ENCODE results near the gene RNF144A.

The RNF144A gene

DNA sequence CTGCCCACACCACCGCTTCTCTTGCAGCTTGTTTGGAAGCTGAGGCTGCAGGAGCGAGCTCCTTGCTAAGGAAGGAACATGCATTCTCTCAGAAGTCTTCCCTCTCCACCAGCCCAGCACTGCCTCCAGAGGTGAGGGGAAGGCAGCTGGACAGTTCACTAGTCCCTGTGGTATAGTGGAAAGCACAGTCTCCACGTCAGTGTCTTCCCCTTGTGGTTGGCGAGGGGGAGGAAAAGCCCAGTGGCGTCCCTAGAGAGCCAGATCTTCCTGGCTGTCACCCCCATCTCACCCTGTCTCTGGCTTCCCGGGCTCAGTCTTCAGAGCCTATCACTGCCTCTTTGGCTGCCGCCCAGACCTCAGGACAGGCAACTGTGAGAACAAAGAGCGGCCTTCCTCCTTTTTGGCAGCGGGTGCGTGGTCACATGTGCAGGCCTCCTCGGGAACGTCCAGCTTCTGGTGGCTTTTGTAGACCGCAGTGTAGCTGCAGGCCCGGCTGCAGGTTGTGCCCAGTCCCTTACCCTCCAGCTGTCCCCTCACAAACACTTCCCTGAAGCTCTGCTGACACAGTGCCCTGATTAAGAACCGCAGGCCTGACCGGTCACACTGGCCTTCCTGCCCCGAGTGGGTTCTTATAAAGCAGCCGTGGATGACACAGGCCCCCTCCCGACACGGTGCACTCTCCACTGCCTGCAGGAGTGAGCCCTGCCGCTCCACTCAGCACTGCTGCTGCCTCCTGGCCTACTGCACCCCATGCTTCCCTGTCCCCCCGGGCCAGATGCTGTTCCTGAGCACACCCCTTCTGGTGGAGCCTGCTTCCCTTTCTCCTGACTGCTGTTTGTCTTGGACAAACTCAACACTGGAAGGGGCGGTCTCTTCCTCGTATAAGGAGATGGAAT lies 90.9 kb downstream of the RNF144A start:
- DNase-seq (ENCODE audit: low spot score): no peak

DNA sequence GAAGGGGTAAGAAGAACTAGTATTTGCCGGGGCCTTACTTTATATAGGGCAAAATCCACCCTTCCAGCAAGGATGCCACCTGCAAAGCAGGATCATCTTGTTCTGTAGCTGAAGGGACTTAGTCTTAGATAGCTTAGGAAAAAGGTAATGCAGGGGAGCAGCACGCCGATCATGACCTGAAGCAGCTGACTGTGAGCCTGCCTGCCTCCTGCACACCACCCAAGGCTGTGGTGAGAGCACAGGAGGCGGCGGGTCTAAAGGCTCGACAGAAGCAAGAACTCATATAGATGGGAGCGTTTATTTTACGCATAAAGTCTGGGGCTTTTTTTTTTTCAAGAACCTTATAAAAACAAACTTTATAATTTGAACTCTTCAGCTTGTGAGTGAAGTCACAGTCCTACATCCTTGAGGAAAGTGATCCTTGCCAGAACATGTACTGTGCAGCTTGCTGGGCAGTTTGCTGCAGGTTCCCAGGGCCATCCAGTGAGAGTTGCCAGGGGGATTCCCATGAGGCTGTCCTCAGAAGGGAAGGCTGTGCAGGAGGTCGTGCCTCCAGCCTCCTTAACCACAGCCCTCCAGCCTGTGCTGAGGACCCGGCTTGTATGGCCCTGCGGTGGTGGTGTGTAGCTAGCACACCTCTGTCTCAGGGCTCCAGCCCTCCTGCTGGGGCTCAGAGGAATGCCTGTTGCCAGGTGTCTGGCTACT lies 92.1 kb downstream of the RNF144A start:
- DNase-seq (ENCODE audit: low spot score): no peak

DNA sequence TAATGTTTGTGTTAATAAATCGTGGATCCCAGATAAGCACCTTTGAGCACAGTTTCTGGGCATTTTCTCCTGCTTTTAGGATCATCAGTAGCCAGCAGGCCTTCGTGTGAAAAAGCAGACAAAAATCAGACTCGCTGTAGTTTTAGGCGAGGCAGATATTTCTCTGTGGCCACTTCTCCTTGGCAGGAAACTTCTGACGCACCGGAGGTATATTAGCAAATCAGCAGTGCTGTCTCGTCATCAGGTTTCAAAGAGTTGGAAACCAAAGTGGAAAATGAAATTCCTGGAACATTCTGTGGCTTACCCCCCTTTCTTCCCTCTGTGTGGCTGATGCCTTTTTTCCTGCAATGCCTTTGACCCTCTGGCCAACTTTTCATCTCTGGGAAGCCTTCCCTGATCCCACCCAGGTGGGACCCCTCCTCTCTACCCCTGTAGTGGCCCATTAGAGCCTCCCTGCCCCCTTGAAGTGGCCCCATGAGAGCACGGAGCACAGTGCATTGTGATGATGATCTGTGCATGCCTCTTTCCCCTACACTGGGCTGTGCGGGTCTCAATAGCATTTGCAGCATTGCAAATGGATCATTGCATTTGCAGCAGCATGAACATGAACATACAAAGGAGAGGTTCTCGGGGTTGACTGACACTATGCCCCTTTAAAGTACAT lies 93.3 kb downstream of the RNF144A start:
- no peak for DNase-seq (ENCODE audit: low spot score)

DNA sequence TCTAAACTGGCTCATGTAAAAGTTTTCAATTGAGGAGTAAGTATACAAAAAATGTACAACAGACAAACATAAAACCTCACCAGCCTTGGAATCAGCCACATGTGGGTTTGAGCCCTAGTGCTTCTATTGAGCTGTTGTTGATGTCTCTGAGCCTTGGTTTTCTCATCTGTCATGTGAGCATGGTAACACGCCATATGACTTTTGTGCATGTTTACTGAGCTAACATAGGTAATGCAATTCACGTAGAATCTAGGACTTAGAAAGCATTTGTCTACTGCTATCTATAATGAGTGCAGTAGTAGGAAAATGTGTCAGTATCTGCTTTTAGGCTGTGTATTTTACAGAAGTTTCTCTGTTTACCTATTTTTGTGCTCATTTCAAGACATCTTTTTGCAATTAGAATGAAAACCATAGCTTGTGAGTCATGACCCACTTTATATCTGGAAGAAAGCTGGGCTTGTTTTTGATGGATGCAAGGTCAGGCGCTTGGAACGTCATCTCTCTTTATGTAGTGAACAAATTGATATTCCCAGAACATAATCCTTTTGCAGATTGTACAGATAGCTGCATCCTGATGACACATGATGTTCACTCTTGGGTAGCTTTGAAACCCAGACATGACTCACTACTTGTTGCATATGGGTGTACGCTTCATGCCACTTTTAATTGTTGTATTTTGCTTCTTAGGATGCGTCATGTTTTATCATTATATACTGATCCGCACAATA lies 94.3 kb downstream of the RNF144A start:
- DNase-seq (ENCODE audit: low spot score): no peak

DNA sequence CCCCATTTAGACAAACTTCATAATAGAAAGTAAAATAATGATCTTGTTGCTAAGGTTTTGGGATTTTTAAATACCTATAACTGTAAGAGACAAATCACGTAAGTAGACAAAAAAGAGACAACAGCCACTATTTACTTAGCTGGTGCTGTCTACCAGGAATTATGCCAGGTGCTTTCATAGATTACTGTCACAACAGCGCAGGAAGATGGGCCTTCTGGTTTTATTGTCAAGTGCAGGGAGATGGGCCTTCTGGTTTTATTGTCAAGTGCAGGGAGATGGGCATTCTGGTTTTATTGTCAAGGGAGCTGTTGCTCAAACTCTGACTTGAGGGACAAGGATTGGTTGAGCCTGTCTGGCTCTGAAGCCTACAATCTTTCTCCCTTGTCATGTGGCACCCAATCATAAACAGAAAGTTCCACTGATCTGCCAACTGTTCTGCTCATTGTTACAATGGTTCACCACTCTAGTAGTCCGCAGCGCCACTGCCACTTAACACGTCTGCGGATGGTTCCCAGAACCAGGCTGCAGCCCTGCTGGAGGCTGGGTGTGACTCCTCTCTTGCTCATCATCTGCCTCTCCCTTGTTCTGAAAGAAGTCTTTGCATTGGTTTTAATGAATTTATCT lies 95.0 kb downstream of the RNF144A start:
- no peak for DNase-seq (ENCODE audit: low spot score)

DNA sequence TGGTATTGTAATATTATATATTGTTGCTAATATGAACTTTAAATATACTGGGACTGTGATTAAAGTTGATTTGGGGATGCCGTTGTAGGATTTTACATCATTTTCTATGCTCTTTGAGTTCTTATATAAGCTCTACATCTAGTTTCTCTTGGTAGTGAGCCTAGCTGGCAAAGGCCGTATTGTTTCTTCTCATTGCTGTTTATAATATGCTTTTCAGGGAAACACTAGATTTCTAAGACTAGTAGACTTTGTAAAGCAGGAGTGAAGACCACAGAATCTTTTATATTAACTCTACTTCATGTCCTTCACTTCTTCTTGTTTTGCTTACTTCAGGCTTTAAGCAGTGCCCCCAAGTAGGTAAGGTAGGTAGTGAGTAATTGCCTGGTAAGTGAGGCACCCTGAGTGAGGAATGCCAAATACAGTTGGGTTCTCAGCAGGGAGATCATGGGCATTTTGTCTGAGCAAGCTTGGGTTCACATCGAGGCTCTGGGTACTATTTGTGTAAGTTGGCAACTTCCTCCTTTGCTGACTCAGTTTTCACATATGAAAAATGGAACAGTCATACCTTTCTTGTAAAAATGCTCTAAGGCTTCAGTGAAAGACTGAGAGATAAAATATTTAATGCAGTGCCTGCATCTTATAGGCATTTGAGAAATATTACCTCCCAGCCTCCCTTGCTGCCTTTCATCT lies 96.4 kb downstream of the RNF144A start:
- no peak for DNase-seq (ENCODE audit: low spot score)

DNA sequence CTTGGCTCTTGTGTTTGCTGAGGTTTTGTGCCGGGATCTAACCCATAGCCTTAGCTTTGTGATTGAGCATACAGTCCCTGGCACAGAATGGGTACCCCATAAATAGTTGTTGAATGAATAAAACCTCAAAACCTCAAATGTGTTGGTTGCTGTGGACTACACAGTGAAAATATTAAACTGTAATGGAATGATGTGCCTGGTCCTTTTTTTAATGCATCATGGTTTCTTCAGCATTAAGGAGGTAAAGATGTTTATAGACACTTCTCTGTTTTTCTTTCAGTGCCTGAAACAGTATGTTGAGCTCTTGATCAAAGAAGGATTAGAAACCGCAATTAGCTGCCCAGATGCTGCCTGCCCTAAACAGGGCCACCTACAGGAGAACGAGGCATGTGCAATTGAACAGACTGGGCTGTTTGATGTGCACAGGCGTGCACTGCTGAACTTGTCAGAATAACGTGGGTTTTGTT lies 97.0 kb downstream of the RNF144A start:
- DNase-seq (ENCODE audit: low spot score): peak; percentile 34

DNA sequence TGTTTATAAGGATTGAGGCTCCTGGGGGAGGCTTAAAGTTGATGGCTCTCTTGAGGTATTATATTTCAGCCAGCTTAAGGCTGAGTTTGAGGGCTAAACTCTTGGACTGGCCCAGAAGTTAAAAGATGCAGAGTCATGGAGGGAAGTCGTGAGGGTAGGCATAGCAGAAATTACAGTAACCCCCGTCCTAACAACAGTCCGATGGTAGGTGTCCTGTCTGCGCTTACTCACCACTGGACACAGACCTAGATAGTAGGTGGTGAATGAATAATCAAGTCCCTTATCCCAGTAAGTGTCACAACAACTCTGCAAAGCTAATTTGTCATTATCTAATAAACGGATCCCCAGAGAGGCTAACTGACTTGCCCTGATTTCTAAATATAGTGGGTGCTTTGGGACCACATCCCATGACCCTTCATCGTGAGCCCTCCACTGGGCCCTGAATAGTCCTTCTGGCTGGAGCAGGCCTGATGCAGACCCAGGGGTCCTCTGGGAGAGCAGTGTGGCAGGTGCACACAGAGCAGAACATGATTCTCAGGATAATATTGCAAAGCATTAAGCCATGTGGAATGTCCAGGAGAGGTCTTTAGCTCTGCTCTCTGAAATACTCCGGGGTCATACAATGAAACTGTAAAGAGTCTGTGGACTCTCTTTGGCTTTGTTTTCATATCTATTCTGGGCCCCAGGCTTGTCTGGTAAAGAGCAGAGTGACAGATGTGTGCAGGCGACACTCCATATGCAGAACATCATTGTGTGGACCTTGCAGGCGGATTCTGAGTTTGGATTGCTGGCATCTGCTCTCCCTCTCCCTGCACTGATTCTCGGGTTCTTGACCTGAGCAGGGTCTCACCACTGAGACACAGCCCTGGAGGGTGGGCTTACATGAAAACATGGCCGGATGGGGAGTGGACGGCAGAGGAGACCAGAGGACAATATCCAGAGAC lies 98.1 kb downstream of the RNF144A start:
- DNase-seq (ENCODE audit: low spot score): no peak

DNA sequence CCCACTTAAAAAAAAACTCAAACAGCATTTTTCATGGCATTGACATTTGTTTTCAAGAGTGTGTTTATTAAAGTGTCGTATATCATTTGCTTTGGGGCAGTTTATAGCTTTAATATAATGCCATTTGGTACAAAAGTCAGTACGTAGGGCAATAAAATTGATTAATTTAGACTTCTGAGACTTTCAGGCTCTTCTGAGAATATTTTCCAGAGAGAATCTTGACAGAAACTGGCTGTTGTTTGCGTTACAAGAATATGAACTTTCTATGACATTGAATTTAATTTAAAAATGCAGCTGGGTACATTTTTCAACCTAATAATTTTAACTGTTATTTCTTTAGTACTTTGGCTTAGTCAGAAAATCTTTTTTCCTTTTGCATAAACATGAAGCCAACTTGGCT lies 98.9 kb downstream of the RNF144A start:
- no peak for DNase-seq (ENCODE audit: low spot score)

DNA sequence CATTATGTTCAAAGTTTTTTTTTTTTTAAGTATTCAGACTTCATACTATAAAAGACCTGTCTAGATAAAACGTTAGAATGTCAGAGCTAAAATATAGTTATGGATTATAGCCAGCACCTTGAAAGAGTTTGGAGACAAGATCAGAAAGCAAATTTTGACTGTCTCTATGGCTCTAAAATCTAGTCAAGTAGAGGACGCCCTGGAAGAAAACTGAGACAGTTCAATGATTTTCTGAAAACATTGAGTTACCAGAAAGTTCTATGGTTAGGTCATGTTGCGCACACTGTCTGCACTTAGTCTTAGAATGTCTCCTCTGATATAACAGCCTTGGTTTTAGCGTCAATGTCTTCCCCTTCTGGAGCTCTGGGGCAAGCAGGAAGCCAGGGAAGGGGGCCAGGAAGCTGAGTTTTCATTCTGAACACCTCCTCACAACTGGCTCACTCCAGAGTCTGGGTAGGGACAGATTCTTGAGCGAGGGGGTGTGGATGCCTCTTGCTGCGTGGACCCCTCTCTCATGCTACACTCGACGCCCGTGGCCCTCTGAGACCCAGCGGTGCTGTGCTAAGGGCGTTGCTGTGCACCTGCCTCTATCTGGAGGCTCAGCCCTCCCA lies 99.5 kb downstream of the RNF144A start:
- no peak for DNase-seq (ENCODE audit: low spot score)

DNA sequence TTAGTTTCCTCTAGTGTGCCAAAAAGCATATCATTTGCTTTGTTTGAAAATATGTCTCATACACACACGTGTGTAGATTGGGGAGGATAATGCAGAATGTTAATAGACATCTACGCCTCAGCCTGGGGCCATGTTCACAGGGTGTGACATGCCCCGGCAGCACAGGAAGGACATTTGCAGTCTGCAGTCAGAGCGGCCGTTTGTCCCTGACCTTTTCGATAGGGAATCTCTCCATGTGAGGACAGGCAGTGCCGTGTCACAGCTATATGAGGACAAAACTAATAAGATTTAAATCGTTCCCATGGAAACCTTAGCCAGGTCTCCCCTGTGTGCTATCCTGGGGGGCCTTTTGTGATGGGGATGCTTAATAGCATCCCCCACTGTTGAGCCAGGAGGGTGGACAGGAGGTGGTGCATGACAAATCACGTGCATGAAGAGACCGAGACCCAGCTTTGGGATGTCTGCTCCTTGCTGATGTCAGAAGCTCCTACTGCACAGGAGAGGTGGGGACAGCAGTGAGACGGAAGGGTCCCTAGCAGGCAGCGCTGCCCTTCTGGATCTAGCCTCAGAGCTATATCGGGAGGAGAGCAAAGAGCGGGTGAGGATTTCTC lies 100.6 kb downstream of the RNF144A start:
- no peak for DNase-seq (ENCODE audit: low spot score)

DNA sequence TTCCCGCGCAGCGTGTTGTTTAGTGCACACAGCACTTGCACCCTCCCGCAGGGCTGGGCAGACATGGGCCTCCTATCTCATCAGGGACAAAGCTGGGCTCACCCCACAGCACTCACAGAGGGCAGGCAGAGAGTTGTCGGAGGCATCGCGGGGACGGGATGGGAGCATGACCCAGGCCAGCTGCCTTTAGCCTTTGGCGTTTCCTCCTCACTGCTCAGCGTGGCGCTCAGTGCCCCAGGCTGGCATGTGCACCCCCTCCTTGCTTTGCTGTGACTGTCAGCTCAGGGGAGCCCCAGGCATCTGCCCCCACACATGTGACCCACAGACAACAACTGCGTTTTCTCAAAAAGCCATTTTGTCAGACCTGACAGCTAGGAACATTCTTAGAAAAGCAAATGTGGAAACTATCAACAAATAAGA lies 101.1 kb downstream of the RNF144A start:
- no peak for DNase-seq (ENCODE audit: low spot score)

DNA sequence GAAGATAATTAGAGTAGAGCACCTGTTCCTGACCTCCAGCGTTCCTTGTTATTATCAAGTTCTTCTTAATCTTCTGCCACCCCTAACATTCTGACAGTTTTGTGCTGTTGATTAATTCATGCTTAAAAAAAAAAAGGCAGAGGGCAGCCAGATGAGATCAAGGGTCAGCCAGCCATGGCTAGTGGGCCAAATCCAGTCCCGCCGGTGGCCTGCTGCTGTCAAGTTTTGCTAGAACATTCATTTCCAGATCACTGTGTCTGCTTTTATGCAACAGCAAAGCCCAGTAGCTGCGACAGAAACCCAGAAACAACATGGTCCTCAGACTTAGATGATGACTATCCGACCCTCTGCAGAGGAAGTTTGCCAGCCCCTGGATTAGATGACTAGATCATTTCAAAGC lies 101.6 kb downstream of the RNF144A start:
- no peak for DNase-seq (ENCODE audit: low spot score)

DNA sequence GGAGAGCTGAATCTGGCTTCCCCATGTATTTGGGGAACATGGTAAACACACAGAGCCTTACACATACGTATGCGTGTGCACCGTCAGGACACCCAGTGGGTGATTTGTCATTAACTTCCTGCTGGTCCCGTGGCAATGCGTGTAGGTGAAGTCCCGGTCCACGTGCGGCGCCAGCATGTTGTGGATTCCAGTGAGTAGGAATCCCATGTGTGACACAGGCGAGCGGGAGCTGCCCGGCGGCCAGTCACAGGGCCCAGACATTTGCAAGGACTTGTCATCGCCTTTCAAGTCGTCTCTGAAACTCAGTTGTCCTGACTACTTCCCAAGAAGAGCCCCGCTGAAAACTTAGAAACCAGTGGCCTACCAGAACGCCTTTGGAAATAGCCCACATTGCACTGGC lies 102.0 kb downstream of the RNF144A start:
- DNase-seq (ENCODE audit: low spot score): no peak

DNA sequence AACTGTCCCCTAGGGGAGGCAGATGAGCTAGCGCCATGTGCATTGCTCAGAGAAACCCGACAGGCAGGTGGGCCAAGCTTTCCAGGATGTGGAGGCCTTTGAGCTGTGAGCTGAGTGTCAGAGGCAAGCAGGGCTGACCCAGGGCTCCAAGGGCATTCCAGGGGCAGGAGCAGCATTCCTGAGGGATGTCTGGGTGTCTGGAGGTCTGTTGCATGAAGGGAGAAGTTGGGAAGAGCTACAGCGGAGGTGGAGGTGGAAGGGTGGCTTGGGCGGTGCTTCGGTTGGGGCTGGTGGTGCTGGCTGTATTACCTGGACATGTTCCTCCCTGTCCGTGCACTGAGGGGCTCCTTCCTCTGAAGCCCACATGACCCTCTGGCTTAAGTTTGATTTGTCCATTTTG lies 102.8 kb downstream of the RNF144A start:
- DNase-seq (ENCODE audit: low spot score): no peak

DNA sequence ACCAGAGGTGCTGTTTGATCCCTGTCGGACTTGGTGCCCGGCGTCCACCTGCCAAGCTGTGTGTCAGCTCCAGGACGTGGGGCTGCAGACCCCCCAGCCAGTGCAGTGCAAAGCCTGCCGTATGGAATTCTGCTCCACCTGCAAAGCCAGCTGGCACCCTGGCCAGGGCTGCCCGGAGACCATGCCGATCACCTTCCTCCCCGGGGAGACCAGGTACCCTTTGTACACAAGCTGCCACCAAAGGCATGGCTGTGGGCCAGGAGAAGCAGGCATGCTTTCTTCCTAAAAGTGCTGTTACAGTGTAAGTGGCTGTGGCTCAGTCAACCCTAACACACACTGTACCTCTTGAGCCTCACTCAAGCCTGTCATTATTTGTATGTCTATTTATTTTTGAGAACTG lies 103.3 kb downstream of the RNF144A start:
- no peak for DNase-seq (ENCODE audit: low spot score)

DNA sequence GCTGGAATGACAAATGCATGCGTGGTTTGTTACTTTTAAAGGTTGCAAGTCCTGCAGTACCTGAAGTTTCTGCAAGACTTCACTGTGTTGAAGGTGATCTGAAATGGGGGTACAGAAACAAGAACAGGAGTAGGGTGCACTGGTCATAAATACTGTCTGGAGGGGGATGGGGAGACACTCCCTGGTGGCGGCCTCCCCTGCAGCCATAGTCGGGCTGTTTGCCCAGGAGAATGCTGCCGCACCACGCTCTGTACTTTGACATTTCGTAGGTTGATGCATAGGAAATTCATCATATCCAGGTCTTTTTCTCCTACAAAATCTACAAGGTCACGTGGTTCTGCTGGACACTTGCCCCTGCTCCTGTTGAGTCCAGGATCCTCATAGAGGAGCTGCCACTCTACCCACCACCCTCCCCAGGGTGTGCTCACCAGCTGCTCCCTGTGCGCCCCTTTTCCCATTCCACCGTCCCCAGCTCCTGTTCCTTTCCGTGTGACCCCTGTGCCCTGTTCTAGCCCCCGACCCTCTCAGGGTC lies 103.8 kb downstream of the RNF144A start:
- DNase-seq (ENCODE audit: low spot score): no peak

DNA sequence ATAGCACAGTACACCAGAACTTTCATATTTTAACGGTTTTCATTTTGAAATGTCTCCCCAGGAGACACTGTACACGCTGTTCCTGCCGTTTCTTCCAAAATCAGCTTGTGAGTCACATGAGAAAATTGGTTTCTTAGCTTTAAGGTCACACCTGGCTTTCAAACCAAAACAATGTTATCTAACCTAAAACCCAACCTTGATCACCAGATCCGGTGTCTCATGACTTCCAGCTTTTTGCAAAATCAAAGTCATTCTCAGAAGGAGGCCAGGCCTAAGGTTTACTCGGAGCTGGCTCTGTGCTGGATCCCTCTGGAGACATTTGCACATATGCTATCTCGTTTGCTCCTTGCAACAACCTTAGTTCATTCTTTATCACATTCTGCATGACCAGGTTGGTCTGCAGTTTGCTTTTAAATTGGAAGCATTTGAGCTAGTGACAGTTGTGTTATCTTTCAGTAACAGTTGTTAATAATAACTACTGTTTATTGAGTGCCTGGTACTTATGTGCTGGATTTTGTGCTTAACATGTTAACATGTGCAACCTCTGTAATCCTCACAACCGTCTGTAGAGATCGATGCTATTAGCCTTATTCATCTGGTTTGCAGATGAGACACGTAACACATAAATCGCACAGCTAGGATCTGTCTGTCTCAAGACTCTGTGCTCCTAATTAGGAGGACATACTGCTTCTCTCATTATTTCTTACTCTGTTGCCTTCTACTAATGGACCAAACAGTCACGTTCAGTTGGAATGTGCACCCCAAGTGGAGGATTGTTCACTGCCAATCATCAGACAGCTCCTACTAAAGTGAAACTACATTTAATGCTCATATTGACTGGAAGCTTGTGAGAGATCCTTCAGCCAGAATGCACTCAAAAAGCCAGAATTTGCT lies 105.5 kb downstream of the RNF144A start:
- no peak for DNase-seq (ENCODE audit: low spot score)
